AG08395 (cell line): Measurements from ENCODE around the gene FGF1.

Experiments
- DNase-seq: peaks from one replicate; pipeline ENCODE4 v3.0.0; 2012; ENCODE audit warnings: mixed read lengths, low spot score

Gene FGF1

GRCh38 chr5:142696379-142696778, 10.5 kb upstream of the FGF1 start:
- no peak for DNase-seq

GRCh38 chr5:142694092-142694856, 8.4 kb upstream of the FGF1 start:
- no peak for DNase-seq

- DNase-seq = no peak
These were observed 6.5 kb upstream of the FGF1 start for GRCh38 chr5:142692321-142692894.

GRCh38 chr5:142690667-142691066, 4.8 kb upstream of the FGF1 start:
- DNase-seq = no peak

- no peak for DNase-seq
These were observed 3.2 kb upstream of the FGF1 start for GRCh38 chr5:142689081-142689480.

- DNase-seq = no peak
These were observed 2.5 kb upstream of the FGF1 start for GRCh38 chr5:142688281-142688989.

GRCh38 chr5:142686968-142687367, 1.1 kb upstream of the FGF1 start:
- DNase-seq = no peak

- no peak for DNase-seq
These were observed 382 bp upstream of the FGF1 start for GRCh38 chr5:142686210-142686734.

- DNase-seq = no peak
These were observed 1.3 kb downstream of the FGF1 start for GRCh38 chr5:142684508-142685041.

GRCh38 chr5:142683881-142684505, 1.9 kb downstream of the FGF1 start:
- DNase-seq = no peak

GRCh38 chr5:142683116-142683515, 2.8 kb downstream of the FGF1 start:
- DNase-seq = no peak

GRCh38 chr5:142680605-142681259, 5.2 kb downstream of the FGF1 start:
- no peak for DNase-seq

GRCh38 chr5:142679744-142680143, 6.1 kb downstream of the FGF1 start:
- no peak for DNase-seq

- DNase-seq = no peak
These were observed 7.4 kb downstream of the FGF1 start for GRCh38 chr5:142678529-142678928.

GRCh38 chr5:142677198-142677597, 8.7 kb downstream of the FGF1 start:
- no peak for DNase-seq

GRCh38 chr5:142676318-142676717, 9.6 kb downstream of the FGF1 start:
- DNase-seq = no peak

- DNase-seq = peak; percentile 75
These were observed 11.1 kb downstream of the FGF1 start for GRCh38 chr5:142674531-142675469.

GRCh38 chr5:142671801-142672200, 14.1 kb downstream of the FGF1 start:
- peak; percentile 71 for DNase-seq

GRCh38 chr5:142671266-142671665, 14.6 kb downstream of the FGF1 start:
- no peak for DNase-seq

- DNase-seq = no peak
These were observed 15.1 kb downstream of the FGF1 start for GRCh38 chr5:142670804-142671203.

GRCh38 chr5:142669477-142669876, 16.4 kb downstream of the FGF1 start:
- DNase-seq = no peak
